MG63 (cell line): ENCODE results near the gene XYLT2. TPM values are rescaled to one million over a fixed set of nuclear protein-coding genes. Genes with fewer than 3 reads are reported as not detected.

Experiments used
- DNase-seq: peaks from one replicate; pipeline ENCODE4 v3.0.0-alpha.2; 2020
- H3K27me3 ChIP-seq: fragments of 250-450 bp; sonication (Bioruptor Pico); 2 replicates; pipeline ENCODE4 v1.5.1; 2020; ENCODE audit warnings: mild to moderate bottlenecking, moderate library complexity
- H3K36me3 ChIP-seq: fragments of 250-450 bp; sonication (Bioruptor Pico); 2 replicates; pipeline ENCODE4 v1.5.1; 2020; ENCODE audit warnings: mild to moderate bottlenecking, moderate library complexity
- H3K4me3 ChIP-seq: fragments of 250-450 bp; sonication (Bioruptor Pico); 2 replicates; pipeline ENCODE4 v1.5.1; 2020; ENCODE audit warnings: mild to moderate bottlenecking, moderate library complexity
- H3K9me3 ChIP-seq: fragments of 250-450 bp; sonication (Bioruptor Pico); 2 replicates; pipeline ENCODE4 v1.5.1; 2020; ENCODE audit warnings: mild to moderate bottlenecking, moderate library complexity
- total RNA-seq: library from RNA; depleted of rRNA; stranded (reverse); fragments of >200 nt; shearing (Covaris generic); gene quantifications from 2 replicates; pipeline ENCODE4 v1.2.3, GENCODE V29; 2014; ENCODE audit warnings: low replicate concordance

XYLT2 gene
- total RNA-seq, 1 experiment from 2014 or later = 27.2 TPM

DNA sequence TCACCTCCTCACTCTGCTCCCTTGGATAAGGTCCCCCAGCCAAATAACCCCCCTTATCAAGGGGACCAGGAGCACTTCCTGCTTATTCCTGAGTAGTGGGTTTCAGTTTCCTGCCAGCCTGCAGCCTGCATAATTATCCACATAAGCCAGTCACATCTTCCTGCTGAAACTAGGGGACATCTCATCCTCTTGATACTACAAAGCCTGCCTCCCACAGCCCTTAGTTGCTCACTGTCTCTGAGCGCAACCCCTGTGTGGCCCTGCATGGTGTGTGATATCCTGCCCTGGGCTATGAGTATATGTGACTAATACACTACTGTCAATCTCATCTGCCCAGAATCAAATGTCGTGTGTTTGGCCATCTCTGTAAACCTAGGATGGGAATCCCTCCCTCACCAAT, 8.0 kb upstream of the XYLT2 start:
- peaks cover 10% of the 10 kb centered on the region for H3K9me3 ChIP-seq
- H3K36me3 ChIP-seq = no peaks in the 10 kb centered on the region
- no peak overlapping the region for H3K4me3 ChIP-seq
- DNase-seq = no peak
- H3K27me3 ChIP-seq = no peaks in the 10 kb centered on the region

DNA sequence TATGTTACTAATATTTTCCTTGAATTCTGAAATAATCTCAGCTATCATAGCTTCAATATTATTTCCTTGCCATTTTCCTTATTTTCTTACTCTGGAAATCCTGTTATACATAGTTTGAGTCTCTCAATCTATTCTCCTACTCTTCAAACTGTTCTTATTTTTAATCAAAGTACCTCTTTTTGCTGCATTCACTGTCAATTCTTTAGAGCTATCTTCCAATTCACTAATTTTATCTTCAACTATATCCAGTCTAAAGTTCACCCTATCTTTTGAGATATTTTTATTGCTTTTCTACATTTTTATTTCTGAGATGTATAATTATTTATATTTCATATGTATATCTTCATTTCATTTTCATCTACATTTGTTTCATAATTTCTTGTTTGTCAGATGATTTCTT, 7.3 kb upstream of the XYLT2 start:
- H3K27me3 ChIP-seq = no peaks in the 10 kb centered on the region
- H3K4me3 ChIP-seq = no peak overlapping the region
- H3K9me3 ChIP-seq = peaks cover 10% of the 10 kb centered on the region
- H3K36me3 ChIP-seq = no peaks in the 10 kb centered on the region
- no peak for DNase-seq

DNA sequence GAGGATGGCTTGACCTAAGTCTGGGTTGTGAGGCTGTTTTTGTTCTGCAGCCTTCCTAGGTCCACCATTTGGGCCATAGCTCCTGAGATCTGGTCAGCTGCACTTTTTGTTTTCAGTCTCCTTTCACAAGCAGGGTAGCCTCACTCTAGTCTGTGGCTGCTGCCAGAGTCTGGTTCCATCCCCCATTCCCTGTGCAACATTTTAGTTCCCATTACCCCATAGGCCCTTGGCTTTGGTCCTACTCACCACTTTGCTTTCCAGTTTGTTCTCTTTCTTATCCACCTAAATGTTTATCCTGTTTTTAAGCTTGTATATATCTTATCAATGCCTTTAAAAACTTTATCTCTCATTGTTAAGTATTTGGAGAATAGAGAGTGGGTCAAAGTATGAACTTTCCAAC, 6.5 kb upstream of the XYLT2 start:
- H3K36me3 ChIP-seq = no peaks in the 10 kb centered on the region
- peaks cover 10% of the 10 kb centered on the region for H3K9me3 ChIP-seq
- no peak for DNase-seq
- no peaks in the 10 kb centered on the region for H3K27me3 ChIP-seq
- no peak overlapping the region for H3K4me3 ChIP-seq

DNA sequence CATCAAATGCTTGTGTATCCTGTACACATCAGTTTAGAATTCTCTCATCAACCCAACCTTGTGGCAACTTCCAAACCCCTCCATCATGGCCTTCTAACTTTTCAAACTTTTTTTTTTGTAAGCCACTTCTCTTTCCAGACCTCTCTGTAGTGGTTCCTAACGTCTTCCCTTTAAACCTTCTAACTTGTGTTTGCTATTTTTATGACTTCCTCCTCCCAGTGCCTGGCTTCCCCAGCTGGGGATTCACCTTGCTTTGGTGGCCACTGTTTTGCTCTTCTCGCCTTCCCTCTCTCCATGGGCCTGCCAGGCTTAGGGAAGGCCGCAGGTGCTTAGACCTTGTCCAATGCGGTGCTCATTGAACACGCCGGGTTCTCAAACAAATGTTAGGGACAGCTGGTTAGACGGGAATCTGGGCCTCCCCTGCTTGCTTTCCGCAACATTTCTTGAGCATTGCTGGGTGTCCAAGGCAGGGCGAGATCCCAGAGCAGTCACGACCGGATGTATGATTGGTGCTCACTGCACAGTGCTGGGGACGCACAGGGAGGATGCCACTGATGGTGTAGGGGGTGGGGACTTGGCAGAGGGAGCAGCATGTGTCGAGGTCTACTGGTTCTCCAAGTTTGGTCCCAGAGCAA, 1.1 kb upstream of the XYLT2 start:
- H3K27me3 ChIP-seq = no peaks in the 10 kb centered on the region
- H3K4me3 ChIP-seq = no peak overlapping the region
- H3K9me3 ChIP-seq = peaks cover 9% of the 10 kb centered on the region
- H3K36me3 ChIP-seq = peaks cover 6% of the 10 kb centered on the region
- no peak for DNase-seq

DNA sequence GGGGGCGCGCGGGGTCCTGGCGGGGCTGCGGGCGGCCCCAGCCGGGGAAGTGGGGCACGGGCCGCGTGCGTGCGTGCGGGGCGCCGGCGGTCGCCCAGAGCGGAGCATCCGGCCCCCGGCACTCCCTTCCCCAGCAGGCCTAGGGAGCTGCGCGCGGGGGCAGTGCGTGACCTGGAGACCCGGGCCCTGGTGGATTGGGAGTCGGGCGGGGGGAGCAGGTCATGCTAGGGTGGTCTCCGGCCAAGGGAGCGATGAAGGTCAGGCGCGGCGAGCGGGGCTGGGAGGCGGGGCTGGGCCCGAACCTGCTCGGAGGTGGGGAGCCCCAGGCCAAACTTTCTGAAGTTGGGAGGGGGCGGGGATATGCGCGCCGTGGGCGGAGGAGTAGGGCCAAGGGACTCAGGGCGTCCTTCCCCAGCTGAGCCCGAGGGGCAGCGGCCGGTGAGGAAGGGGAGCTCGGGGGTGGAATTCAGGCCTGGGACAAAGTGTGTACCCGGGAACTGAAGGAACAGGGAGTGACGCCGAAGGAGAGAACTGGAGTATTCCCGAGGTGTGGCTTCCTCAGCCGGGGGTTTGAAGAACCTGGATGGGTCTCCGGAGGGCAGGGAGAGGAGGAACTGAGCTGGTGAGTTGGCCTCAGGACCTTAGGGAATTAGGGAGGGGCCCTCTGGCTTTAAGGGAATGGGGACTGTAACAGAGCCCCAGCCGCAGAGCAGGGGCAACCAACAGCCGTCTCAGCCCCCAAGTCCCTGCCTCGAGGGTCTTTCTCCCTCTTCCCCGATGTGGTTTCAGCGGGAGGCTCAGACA, 589 bp downstream of the XYLT2 start:
- Histone ChIP-seq H3K4me3 (peak overlapping the region; percentile 98), H3K9me3 (peaks cover 5% of the 10 kb centered on the region), H3K36me3 (peaks cover 6% of the 10 kb centered on the region), H3K27me3 (no peaks in the 10 kb centered on the region)
- peak; percentile 61 for DNase-seq

DNA sequence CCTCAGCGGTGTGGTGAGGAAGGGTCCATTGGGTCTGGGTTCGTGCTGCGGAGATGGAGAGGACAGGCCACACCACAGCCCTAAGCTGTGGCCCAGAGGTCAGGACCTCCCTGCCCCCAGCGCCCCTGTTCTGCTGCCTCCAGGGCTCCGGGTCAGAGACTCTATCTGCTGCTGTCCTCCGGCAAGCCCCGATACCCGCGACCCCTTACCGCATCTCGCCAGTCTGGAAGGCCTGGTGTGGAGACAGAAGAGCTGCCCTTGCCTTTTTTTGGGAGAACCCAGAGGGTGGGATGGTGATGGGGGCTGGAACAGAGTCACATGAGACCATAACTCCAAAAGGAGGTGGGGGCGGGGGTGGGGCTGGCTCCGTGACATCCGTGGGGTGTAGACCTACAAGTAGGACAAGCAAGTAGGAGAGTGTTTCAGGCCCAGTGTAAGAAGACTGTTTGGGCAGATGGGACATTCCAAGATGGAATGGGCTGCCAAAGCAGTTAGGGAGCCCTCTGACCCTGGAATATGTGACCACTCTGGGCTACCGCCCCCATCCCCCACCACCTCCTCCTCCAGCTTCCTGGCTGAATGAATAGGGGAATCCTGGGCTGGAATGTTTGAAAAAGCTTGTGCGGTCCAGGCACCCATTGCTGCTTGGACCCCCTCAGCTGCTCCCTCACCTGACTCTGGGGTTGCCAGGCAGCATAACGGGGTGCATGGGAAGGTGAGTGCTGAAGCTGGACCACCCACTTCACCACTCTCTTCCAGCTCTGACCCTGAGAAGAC, 1.4 kb downstream of the XYLT2 start:
- peak overlapping the region; percentile 98 for H3K4me3 ChIP-seq
- no peaks in the 10 kb centered on the region for H3K27me3 ChIP-seq
- no peaks in the 10 kb centered on the region; the same call in 1 of the 2 replicates for H3K9me3 ChIP-seq
- DNase-seq = no peak
- peaks cover 8% of the 10 kb centered on the region for H3K36me3 ChIP-seq

DNA sequence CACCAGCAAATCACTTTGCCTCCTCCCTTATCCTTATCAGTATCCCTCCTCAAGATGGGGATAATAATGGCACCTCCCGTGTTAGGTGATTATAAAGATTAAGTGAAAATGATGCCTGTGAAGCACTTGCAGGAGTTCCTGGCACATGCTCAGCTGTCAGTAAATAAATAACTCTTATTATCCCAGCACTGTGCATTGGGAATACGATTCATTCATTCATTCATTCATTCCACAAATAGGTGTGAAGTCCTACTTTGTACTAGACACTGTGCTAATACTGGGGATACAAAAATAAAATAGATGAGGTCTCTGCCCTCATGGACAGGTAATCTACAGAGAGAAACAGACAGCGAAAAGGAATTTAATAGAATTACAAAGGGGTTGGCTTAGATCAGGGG, 2.0 kb downstream of the XYLT2 start:
- H3K4me3 ChIP-seq = no peak overlapping the region
- no peak for DNase-seq
- no peaks in the 10 kb centered on the region for H3K9me3 ChIP-seq
- peaks cover 13% of the 10 kb centered on the region for H3K36me3 ChIP-seq
- H3K27me3 ChIP-seq = no peaks in the 10 kb centered on the region

DNA sequence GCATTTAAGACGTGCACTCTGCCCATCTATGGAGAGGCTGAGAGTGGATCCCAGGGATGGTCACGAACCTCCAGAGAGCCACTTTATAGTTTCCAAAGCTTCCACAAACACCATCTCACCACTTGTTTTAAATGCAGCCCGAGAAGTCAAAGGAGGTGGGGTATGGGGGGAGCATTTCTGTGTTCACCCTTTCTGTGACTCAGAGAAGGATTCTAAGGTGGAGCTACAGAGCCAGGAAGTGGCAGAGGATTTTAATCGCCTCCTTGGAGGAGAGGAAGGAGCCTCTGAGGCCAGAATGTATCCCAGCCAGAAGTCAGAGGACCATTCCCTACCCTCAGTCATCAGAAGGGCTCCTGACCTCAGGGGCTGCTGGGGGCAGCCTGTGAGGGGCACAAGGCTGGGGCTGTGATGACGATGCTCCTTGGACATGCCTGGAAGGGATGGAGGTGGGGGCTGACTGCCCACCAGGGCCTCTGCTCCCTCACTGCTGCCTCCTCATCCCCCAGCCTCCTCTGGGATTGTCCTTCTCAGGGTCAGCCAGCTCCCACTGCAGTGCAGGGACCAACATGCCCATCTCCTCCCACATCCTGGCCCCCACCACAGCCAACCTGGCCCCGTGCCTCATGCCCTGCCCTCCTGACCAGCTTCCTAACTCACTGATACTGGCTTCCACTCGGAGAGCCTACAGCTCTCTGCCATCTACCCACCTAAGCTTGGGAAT, 2.8 kb downstream of the XYLT2 start:
- Histone ChIP-seq H3K36me3 (peaks cover 21% of the 10 kb centered on the region), H3K9me3 (no peaks in the 10 kb centered on the region), H3K4me3 (no peak overlapping the region), H3K27me3 (no peaks in the 10 kb centered on the region)
- no peak for DNase-seq

DNA sequence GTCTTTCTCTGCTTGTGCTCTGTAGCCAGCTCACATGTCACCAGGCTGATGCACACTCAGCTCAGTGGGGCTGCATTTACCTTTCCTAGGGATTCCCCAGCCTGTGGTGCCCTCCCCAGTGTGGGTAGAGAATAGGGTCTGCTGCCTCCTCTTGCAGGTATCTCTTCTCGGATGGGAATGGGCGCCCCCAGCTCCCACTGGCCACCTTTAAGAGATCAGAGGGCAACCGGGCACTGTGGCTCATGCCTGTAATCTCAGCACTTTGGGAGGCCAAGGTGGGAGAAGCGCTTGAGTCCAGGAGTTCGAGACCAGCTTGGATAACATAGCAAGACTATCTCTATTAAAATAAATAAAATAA, 3.3 kb downstream of the XYLT2 start:
- Histone ChIP-seq H3K27me3 (no peaks in the 10 kb centered on the region), H3K36me3 (peaks cover 26% of the 10 kb centered on the region), H3K9me3 (no peaks in the 10 kb centered on the region), H3K4me3 (no peak overlapping the region)
- DNase-seq = no peak

DNA sequence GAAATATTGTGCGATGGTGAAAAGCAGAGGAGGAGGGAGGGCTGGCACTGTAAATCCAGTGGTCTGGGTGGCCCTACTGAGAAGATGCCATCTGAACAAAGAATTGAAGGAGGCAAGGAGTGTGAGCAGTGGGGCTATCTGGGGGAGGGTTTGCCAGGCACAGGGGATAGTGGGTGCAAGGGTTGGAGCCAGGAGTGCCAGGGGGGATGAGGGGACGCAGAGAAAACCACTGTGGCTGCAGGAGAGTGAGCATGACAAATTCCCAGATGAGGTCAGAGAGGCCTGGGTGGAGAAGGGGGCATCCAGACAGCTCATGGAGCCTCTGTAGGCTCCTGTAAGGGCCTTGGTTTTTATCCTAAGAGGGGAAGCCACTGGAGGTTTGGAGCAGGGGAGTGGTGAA, 4.8 kb downstream of the XYLT2 start:
- peaks cover 41% of the 10 kb centered on the region for H3K36me3 ChIP-seq
- H3K4me3 ChIP-seq = no peak overlapping the region
- DNase-seq = no peak
- no peaks in the 10 kb centered on the region for H3K9me3 ChIP-seq
- H3K27me3 ChIP-seq = no peaks in the 10 kb centered on the region

DNA sequence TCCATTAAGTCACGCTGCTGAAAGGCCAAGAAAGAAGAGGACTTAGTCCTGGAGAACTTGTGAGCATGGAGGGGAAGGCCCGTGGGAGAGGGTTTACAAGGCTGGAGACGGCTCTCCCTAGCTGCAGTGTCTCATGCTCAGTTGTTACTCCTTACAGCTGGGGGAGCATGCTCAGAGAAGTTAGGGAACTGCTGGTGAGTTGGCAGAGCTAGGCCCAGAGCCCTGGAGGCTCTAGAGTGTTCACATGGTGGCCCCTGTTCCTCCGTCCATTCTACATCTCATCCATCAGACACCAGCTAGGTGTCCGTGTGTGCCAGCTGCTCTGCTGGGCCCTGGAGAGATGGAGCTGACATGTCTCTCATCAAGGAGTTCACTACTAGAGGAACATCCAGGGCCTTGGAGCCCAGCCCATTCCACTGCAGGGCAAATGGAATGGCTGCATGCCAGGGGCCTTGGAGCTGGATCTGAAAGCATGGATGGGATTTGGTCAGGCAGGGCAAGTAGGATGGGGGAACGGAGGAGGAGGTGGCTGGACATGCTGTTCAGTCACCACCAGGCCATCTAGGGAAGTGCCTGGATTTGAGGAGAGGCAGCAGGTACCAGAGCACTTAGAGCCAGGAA, 6.3 kb downstream of the XYLT2 start:
- peak; percentile 44 for DNase-seq
- H3K36me3 ChIP-seq = peaks cover 50% of the 10 kb centered on the region
- H3K9me3 ChIP-seq = no peaks in the 10 kb centered on the region
- H3K27me3 ChIP-seq = no peaks in the 10 kb centered on the region
- no peak overlapping the region for H3K4me3 ChIP-seq

DNA sequence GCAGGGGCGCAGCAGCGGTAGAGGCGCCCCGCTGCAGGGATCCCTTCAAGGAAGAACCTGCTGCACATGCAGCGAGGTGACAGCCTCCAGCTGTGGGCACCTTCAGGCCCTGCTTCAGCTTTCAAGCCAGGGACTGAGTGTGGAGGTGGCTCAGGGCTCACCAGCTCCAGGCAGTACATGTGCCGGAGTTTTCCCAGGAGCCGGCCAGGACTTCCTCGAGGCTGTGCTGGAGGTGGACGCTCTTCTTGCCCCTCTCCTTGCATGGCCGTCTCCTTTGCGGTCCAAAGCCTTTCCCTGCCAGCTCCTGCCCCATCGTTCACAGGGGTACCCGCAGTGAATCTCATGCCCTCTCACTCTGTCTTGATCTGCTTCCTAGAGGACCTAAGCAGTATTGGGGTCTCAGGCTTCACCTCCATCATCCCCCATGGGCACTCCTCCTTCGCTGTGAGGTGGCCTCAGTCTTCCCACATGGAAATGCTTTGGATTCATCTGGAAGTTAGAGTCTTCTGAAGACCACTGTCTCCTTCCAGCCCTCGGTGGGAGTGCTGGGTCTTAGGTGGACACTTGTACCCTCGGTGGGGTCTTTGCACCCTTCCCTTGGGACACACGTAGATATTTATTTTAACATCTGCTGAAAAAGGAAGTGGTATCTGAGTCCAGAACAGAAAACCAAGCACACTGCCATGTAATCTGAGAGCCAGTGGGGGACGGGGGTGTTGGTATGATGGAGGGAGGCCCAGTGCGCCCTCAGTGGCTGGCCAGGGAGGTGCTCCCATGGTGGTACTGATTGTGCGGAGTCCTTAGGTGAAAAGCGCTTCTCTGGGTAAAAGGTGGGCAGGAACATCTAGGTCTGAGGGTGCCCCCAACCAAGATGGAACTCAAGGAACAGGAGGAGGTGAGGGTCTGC, 7.0 kb downstream of the XYLT2 start:
- Histone ChIP-seq H3K9me3 (no peaks in the 10 kb centered on the region), H3K36me3 (peaks cover 55% of the 10 kb centered on the region), H3K4me3 (no peak overlapping the region), H3K27me3 (no peaks in the 10 kb centered on the region)
- DNase-seq = no peak

DNA sequence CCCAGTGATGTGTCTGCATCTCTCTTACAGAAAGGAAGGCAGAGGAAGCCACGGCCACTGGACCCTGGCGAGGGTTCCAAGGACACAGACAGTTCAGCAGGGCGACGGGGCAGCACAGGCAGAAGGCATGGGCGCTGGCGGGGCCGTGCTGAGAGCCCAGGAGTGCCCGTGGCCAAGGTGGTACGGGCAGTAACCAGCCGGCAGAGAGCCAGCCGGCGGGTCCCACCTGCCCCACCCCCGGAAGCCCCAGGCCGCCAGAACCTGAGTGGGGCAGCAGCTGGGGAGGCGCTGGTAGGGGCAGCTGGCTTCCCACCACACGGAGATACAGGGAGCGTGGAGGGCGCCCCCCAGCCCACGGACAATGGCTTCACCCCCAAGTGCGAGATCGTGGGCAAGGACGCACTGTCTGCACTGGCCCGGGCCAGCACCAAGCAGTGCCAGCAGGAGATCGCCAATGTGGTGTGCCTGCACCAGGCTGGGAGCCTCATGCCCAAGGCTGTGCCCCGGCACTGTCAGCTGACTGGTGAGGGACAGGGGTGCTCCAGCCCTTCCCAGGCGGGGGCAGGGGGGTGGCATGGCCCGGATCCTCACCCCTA, 7.8 kb downstream of the XYLT2 start:
- Histone ChIP-seq H3K4me3 (no peak overlapping the region), H3K27me3 (no peaks in the 10 kb centered on the region), H3K36me3 (peaks cover 63% of the 10 kb centered on the region), H3K9me3 (no peaks in the 10 kb centered on the region)
- no peak for DNase-seq

DNA sequence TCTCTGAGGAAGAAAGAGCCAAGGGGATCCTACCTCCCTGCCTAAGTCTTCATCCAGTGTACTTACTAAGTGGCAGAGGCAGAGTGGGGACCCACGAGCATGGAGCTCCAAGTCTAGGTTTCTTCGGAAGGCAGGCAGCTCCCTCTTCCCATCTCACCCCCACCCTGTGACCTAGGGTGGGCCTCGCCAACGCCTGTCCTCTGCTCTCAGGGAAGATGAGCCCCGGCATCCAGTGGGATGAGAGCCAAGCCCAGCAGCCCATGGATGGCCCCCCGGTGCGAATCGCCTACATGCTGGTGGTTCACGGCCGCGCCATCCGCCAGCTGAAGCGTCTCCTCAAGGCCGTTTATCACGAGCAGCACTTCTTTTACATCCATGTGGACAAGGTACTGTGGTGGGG, 8.3 kb downstream of the XYLT2 start:
- H3K4me3 ChIP-seq = no peak overlapping the region
- no peaks in the 10 kb centered on the region for H3K27me3 ChIP-seq
- H3K36me3 ChIP-seq = peaks cover 68% of the 10 kb centered on the region
- H3K9me3 ChIP-seq = no peaks in the 10 kb centered on the region
- no peak for DNase-seq

DNA sequence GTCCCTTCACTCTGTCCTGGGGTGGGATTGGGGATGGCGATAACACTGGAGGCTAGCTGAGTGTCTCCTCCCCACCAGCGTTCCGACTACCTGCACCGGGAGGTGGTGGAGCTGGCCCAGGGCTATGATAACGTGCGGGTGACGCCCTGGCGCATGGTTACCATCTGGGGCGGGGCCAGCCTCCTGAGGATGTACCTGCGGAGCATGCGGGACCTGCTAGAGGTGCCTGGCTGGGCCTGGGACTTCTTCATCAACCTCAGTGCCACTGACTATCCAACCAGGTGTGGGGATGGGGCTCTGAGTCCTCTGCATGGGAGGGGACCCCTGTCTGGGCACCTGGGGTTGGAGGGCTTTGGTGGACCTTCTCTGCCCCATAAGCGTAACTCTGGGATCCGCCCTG, 8.8 kb downstream of the XYLT2 start:
- no peak for DNase-seq
- Histone ChIP-seq H3K4me3 (no peak overlapping the region), H3K27me3 (no peaks in the 10 kb centered on the region), H3K9me3 (no peaks in the 10 kb centered on the region), H3K36me3 (peaks cover 74% of the 10 kb centered on the region)
